CD4-positive, alpha-beta T cell (primary cell): ENCODE results near the gene UBE3B. TPM values are rescaled to one million over a fixed set of nuclear protein-coding genes. Genes with fewer than 3 reads are reported as not detected.

Source experiments
- ATAC-seq: fragments of 200-7000 bp; cut with Tn5 transposase; one replicate; pipeline ENCODE4 v1.10.0; 2022; ENCODE audit warnings: mild to moderate bottlenecking; ENCODE audit not compliant: poor library complexity
- CTCF ChIA-PET: fragments of 350-600 bp; sonication (Branson Sonifier 250); formaldehyde crosslinking; loops from one replicate; lab custom pipeline; 2021; ENCODE audit warnings: antibody characterized with exemption, inconsistent platforms; lab: Charles Lee
- POLR2A ChIA-PET: fragments of 350-600 bp; sonication (Branson Sonifier 250); formaldehyde crosslinking; loops from one replicate; lab custom pipeline; 2021; ENCODE audit warnings: antibody characterized with exemption, inconsistent platforms; lab: Charles Lee
- DNase-seq, 14 experiments: peaks; one replicate each; pipeline ENCODE4 v3.0.0-alpha.2; 2013 to 2020; ENCODE audit warnings: mixed read lengths in 2 of 14
- H3K27ac ChIP-seq, 2 donors: one replicate each; pipeline versions ENCODE4 v1.5.1 to v1.7.0; 2013; ENCODE audit warnings: low read length in 2 of 2, low read depth in 1 of 2, mild to moderate bottlenecking in 1 of 2
- H3K27me3 ChIP-seq, 2 experiments: 1 replicate in 1 of 2; 2 replicates in 1 of 2; pipeline versions ENCODE4 v1.6.1 to v1.7.0; 2013; ENCODE audit warnings: low read length in 2 of 2, control low read depth in 1 of 2, mild to moderate bottlenecking in 1 of 2, moderate library complexity in 1 of 2; ENCODE audit not compliant: insufficient read depth in 2 of 2, control insufficient read depth in 1 of 2
- H3K36me3 ChIP-seq: one replicate; pipeline ENCODE4 v1.6.1; 2013; ENCODE audit warnings: low read length, control low read depth; ENCODE audit not compliant: insufficient read depth
- H3K4me1 ChIP-seq: one replicate; pipeline ENCODE4 v1.6.1; 2013; ENCODE audit warnings: low read length, control low read depth; ENCODE audit not compliant: insufficient read depth
- H3K4me3 ChIP-seq: one replicate; pipeline ENCODE4 v1.5.1; 2013; ENCODE audit warnings: mild to moderate bottlenecking, low read length, moderate library complexity
- H3K9me3 ChIP-seq, 2 experiments: 1 replicate in 1 of 2; 2 replicates in 1 of 2; pipeline versions ENCODE4 v1.6.1 to v1.7.0; 2013; ENCODE audit warnings: low read length in 2 of 2, mild to moderate bottlenecking in 2 of 2, control low read depth in 1 of 2, moderate library complexity in 1 of 2; ENCODE audit not compliant: control insufficient read depth in 1 of 2, insufficient read depth in 1 of 2
- H3K27ac Mint-ChIP-seq: one replicate; pipeline ENCODE4 v1.8.0; 2020; ENCODE audit warnings: mixed read lengths
- H3K27me3 Mint-ChIP-seq: one replicate; pipeline ENCODE4 v1.8.0; 2021; ENCODE audit warnings: mixed read lengths
- H3K36me3 Mint-ChIP-seq: one replicate; pipeline ENCODE4 v1.8.0; 2021; ENCODE audit warnings: low read depth, mixed read lengths
- H3K4me1 Mint-ChIP-seq: one replicate; pipeline ENCODE4 v1.8.0; 2021; ENCODE audit warnings: low read depth, mixed read lengths
- H3K4me3 Mint-ChIP-seq: one replicate; pipeline ENCODE4 v1.8.0; 2020; ENCODE audit warnings: mild to moderate bottlenecking, mixed read lengths
- H3K9me3 Mint-ChIP-seq: one replicate; pipeline ENCODE4 v1.8.0; 2020; ENCODE audit warnings: mixed read lengths
- intact Hi-C, 2 experiments: fragments of 100-400 bp; cut with DNase I in 1 of 2; cut with micrococcal nuclease in 1 of 2; formaldehyde crosslinking; loops; one replicate each; pipeline versions ENCODE4 v1.15.1 to v1.9.0; 2023 to 2025; cut with DNase I, micrococcal nuclease
- total RNA-seq, 174 experiments: library from RNA in 2 of 174; stranded (reverse) in 2 of 174; gene quantifications; one replicate each; pipeline ENCODE4 v1.2.3 and lab custom pipeline; 2021 to 2026
- TF ChIP-seq, protein P1 (sequence below): fragments of 200-600 bp; IDR thresholded peaks from one replicate; pipeline ENCODE4 v1.8.0; 2022; ENCODE audit warnings: antibody characterized with exemption, mild to moderate bottlenecking

Gene UBE3B
- total RNA-seq, 2 experiments from 2014 or later: 17.2 to 19.9 TPM

DNA sequence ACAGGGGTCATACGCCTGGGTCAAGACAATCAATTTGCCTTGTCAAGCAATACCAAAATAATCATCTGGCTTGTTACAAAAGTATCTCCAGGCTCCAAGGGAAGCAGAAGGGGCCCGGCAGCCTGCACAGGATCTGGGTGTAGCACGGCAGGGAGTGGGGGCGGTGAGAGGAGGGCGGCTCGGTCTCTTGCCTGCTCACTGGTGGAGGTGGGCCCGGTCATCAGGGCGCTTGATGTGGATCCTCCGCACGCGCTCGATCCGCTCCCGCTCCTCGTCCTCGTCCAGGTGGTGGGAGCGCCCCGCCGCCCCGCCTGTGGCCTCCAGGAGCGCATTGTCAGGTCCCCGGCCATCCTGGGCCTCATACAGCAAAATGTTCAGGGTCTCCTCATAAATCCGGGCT is 26.0 kb upstream of the UBE3B start:
- no peak overlapping the region for H3K4me3 Mint-ChIP-seq
- TF ChIP-seq, protein P1, sequence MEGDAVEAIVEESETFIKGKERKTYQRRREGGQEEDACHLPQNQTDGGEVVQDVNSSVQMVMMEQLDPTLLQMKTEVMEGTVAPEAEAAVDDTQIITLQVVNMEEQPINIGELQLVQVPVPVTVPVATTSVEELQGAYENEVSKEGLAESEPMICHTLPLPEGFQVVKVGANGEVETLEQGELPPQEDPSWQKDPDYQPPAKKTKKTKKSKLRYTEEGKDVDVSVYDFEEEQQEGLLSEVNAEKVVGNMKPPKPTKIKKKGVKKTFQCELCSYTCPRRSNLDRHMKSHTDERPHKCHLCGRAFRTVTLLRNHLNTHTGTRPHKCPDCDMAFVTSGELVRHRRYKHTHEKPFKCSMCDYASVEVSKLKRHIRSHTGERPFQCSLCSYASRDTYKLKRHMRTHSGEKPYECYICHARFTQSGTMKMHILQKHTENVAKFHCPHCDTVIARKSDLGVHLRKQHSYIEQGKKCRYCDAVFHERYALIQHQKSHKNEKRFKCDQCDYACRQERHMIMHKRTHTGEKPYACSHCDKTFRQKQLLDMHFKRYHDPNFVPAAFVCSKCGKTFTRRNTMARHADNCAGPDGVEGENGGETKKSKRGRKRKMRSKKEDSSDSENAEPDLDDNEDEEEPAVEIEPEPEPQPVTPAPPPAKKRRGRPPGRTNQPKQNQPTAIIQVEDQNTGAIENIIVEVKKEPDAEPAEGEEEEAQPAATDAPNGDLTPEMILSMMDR: no peak

DNA sequence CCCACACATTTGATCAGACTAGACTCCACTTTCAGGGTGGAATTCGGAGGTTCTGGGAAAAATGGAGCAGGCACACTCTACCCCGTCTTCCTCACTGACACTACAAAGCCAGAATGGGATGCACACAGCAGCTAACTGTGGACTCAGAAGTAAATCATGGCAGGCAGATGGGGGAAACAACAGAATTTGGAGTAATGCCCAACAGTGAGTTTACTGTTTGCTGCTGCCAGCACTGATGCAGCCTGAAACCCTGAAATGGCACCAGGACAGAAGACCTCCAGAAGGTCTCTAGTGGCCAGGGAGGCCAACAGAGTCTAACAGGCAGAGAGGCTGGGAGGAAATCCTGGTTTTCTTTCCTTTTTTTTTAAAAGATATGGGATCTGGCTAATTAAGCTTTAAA is 24.9 kb upstream of the UBE3B start:
- Mint-ChIP-seq H3K27ac (no peak overlapping the region), H3K27me3 (no peaks in the 10 kb centered on the region), H3K9me3 (no peaks in the 10 kb centered on the region), H3K36me3 (peaks cover 90% of the 10 kb centered on the region), H3K4me1 (no peaks in the 10 kb centered on the region), H3K4me3 (no peak overlapping the region)
- H3K27ac ChIP-seq: no peak overlapping the region
- intact Hi-C loops: no loop called here
- H3K4me1 ChIP-seq: no peaks in the 10 kb centered on the region
- H3K27me3 ChIP-seq: no peaks in the 10 kb centered on the region
- ChIA-PET CTCF (no interaction called here), POLR2A (no interaction called here)
- ATAC-seq (no peak), DNase-seq (no peak)
- peaks cover 90% of the 10 kb centered on the region for H3K36me3 ChIP-seq
- no peaks in the 10 kb centered on the region for H3K9me3 ChIP-seq
- no peak overlapping the region for H3K4me3 ChIP-seq
- TF ChIP-seq, protein P1: no peak

More for the DNA sequence above, 26.0 kb upstream of the UBE3B start:
- no peak overlapping the region for H3K27ac ChIP-seq
- ATAC-seq (no peak), DNase-seq (no peak)
- H3K36me3 ChIP-seq: peaks cover 88% of the 10 kb centered on the region
- no peak overlapping the region for H3K4me3 ChIP-seq
- Mint-ChIP-seq H3K36me3 (peaks cover 79% of the 10 kb centered on the region), H3K4me1 (no peaks in the 10 kb centered on the region), H3K9me3 (no peaks in the 10 kb centered on the region), H3K27ac (no peak overlapping the region), H3K27me3 (no peaks in the 10 kb centered on the region)
- H3K27me3 ChIP-seq: no peaks in the 10 kb centered on the region
- no peaks in the 10 kb centered on the region for H3K4me1 ChIP-seq
- CTCF ChIA-PET: interaction anchor here (1.3 kb wide), 1 partner anchor 324 kb away, joined by 3 read pairs; no protein-coding TSS in a partner anchor
- POLR2A ChIA-PET: no interaction called here
- intact Hi-C loops: no loop called here
- no peaks in the 10 kb centered on the region for H3K9me3 ChIP-seq

DNA sequence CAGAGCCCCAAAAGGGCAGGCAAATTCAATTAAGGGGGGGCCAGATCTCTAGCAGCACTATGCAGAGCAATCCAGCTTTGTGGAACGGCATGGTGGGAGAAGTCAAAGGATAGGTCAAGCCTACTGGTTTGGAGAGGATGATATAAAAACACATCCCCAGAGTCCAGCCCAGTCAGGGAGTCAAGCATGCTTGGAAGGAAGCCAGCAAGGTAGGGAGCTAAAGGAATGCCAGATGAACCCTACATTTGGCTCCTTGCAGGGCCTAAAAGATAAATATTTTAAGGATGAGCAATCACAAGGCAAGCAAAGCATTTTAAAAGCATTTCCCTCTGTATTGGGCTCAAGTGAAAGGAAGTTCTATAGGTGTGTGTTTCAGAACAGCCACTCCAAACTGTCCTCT is 21.7 kb upstream of the UBE3B start:
- Histone ChIP-seq H3K27ac (no peak overlapping the region), H3K36me3 (peaks cover 96% of the 10 kb centered on the region), H3K4me3 (no peak overlapping the region), H3K9me3 (no peaks in the 10 kb centered on the region), H3K27me3 (no peaks in the 10 kb centered on the region), H3K4me1 (no peaks in the 10 kb centered on the region)
- POLR2A ChIA-PET: no interaction called here
- DNase-seq (no peak), ATAC-seq (no peak)
- CTCF ChIA-PET: no interaction called here
- Mint-ChIP-seq H3K27me3 (no peaks in the 10 kb centered on the region), H3K9me3 (no peaks in the 10 kb centered on the region), H3K27ac (no peak overlapping the region), H3K4me3 (no peak overlapping the region), H3K36me3 (peaks cover 91% of the 10 kb centered on the region), H3K4me1 (peaks cover 5% of the 10 kb centered on the region)
- intact Hi-C loops: no loop called here
- TF ChIP-seq, protein P1: no peak
